Measurements from ENCODE around the gene NEDD4L. TPM values are rescaled to one million over a fixed set of nuclear protein-coding genes. Genes with fewer than 3 reads are reported as not detected.

Gene NEDD4L
- total and polyA plus RNA-seq, 4 donors, result 10.2 to 20.3 (median 13.2) TPM

GRCh38 chr18:58143386-58143785 is 99.4 kb downstream of the NEDD4L start:
- no peak overlapping the region for H3K4me3 ChIP-seq (ENCODE audit: low read depth in 1 of 3, low read length in 3 of 3)
- TF ChIP-seq SP1 (IDR thresholded peaks at IDR 0.05) (no peak), EGR1 (IDR thresholded peaks at IDR 0.05; ENCODE audit: low read depth in 2 of 2) (no peak), HNF4A (conservative IDR thresholded peaks at IDR 0.05) (no peak), NR2F2 (IDR thresholded peaks at IDR 0.05) (no peak), ZBTB33 (IDR thresholded peaks at IDR 0.05) (no peak), JUND (IDR thresholded peaks at IDR 0.05) (no peak), YY1 (IDR thresholded peaks at IDR 0.05) (no peak), FOXA2 (IDR thresholded peaks at IDR 0.05) (no peak), RAD21 (IDR thresholded peaks at IDR 0.05) (no peak), TAF1 (conservative IDR thresholded peaks at IDR 0.05) (no peak), GABPA (IDR thresholded peaks at IDR 0.05 in 1 of 2, conservative IDR thresholded peaks at IDR 0.05 in 1 of 2) (no peak), HNF4G (IDR thresholded peaks at IDR 0.05) (no peak), FOXA1 (IDR thresholded peaks at IDR 0.05) (no peak)
- TF ChIP-seq, protein P1, sequence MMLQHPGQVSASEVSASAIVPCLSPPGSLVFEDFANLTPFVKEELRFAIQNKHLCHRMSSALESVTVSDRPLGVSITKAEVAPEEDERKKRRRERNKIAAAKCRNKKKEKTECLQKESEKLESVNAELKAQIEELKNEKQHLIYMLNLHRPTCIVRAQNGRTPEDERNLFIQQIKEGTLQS (IDR thresholded peaks at IDR 0.05), result no peak
- TF ChIP-seq, protein P2, sequence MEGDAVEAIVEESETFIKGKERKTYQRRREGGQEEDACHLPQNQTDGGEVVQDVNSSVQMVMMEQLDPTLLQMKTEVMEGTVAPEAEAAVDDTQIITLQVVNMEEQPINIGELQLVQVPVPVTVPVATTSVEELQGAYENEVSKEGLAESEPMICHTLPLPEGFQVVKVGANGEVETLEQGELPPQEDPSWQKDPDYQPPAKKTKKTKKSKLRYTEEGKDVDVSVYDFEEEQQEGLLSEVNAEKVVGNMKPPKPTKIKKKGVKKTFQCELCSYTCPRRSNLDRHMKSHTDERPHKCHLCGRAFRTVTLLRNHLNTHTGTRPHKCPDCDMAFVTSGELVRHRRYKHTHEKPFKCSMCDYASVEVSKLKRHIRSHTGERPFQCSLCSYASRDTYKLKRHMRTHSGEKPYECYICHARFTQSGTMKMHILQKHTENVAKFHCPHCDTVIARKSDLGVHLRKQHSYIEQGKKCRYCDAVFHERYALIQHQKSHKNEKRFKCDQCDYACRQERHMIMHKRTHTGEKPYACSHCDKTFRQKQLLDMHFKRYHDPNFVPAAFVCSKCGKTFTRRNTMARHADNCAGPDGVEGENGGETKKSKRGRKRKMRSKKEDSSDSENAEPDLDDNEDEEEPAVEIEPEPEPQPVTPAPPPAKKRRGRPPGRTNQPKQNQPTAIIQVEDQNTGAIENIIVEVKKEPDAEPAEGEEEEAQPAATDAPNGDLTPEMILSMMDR (IDR thresholded peaks at IDR 0.05; ENCODE audit: low read depth, low read length, missing input control), result no peak
- TF ChIP-seq, protein P3, sequence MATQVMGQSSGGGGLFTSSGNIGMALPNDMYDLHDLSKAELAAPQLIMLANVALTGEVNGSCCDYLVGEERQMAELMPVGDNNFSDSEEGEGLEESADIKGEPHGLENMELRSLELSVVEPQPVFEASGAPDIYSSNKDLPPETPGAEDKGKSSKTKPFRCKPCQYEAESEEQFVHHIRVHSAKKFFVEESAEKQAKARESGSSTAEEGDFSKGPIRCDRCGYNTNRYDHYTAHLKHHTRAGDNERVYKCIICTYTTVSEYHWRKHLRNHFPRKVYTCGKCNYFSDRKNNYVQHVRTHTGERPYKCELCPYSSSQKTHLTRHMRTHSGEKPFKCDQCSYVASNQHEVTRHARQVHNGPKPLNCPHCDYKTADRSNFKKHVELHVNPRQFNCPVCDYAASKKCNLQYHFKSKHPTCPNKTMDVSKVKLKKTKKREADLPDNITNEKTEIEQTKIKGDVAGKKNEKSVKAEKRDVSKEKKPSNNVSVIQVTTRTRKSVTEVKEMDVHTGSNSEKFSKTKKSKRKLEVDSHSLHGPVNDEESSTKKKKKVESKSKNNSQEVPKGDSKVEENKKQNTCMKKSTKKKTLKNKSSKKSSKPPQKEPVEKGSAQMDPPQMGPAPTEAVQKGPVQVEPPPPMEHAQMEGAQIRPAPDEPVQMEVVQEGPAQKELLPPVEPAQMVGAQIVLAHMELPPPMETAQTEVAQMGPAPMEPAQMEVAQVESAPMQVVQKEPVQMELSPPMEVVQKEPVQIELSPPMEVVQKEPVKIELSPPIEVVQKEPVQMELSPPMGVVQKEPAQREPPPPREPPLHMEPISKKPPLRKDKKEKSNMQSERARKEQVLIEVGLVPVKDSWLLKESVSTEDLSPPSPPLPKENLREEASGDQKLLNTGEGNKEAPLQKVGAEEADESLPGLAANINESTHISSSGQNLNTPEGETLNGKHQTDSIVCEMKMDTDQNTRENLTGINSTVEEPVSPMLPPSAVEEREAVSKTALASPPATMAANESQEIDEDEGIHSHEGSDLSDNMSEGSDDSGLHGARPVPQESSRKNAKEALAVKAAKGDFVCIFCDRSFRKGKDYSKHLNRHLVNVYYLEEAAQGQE (IDR thresholded peaks at IDR 0.05), result no peak
- DNase-seq (ENCODE audit: low spot score), result no peak
- peaks cover 0 to 3% (median 0%) of the 10 kb centered on the region in 4 donors for H3K4me1 ChIP-seq (ENCODE audit: control insufficient read depth in 4 of 4, insufficient read depth in 4 of 4, low read length in 3 of 4)
- H3K27ac ChIP-seq (ENCODE audit: low read depth in 1 of 2, low read length in 2 of 2), result no peak overlapping the region
- H3K36me3 ChIP-seq (ENCODE audit: control insufficient read depth in 4 of 4, insufficient read depth in 3 of 4, low read depth in 1 of 4, low read length in 3 of 4), result peaks cover 0 to 3% (median 0%) of the 10 kb centered on the region in 4 donors
- 82% methylated on average over 11 of the region's 11 CpGs for WGBS
- no peaks in the 10 kb centered on the region for H3K27me3 ChIP-seq (ENCODE audit: control insufficient read depth in 4 of 4, insufficient read depth in 4 of 4, low read length in 3 of 4)
- no peak overlapping the region for H3K9ac ChIP-seq (ENCODE audit: low read depth in 1 of 2, low read length in 2 of 2)
- no peaks in the 10 kb centered on the region for H3K9me3 ChIP-seq (ENCODE audit: control insufficient read depth in 4 of 4, low read length in 3 of 4)

GRCh38 chr18:58144106-58144505 is 100.1 kb downstream of the NEDD4L start:
- Histone ChIP-seq H3K9me3 (ENCODE audit: control insufficient read depth in 4 of 4, low read length in 3 of 4) (no peaks in the 10 kb centered on the region), H3K27me3 (ENCODE audit: control insufficient read depth in 4 of 4, insufficient read depth in 4 of 4, low read length in 3 of 4) (no peaks in the 10 kb centered on the region), H3K4me3 (ENCODE audit: low read depth in 1 of 3, low read length in 3 of 3) (no peak overlapping the region), H3K9ac (ENCODE audit: low read depth in 1 of 2, low read length in 2 of 2) (no peak overlapping the region), H3K27ac (ENCODE audit: low read depth in 1 of 2, low read length in 2 of 2) (no peak overlapping the region), H3K36me3 (ENCODE audit: control insufficient read depth in 4 of 4, insufficient read depth in 3 of 4, low read depth in 1 of 4, low read length in 3 of 4) (peaks cover 0 to 3% (median 0%) of the 10 kb centered on the region in 4 donors), H3K4me1 (ENCODE audit: control insufficient read depth in 4 of 4, insufficient read depth in 4 of 4, low read length in 3 of 4) (peaks cover 0 to 7% (median 0%) of the 10 kb centered on the region in 4 donors)
- 94% methylated on average over 4 of the region's 4 CpGs for WGBS
- TF ChIP-seq, protein P2 (IDR thresholded peaks at IDR 0.05; ENCODE audit: low read depth, low read length, missing input control), result no peak
- TF ChIP-seq, protein P4, sequence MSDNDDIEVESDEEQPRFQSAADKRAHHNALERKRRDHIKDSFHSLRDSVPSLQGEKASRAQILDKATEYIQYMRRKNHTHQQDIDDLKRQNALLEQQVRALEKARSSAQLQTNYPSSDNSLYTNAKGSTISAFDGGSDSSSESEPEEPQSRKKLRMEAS (IDR thresholded peaks at IDR 0.05), result no peak
- TF ChIP-seq RAD21 (IDR thresholded peaks at IDR 0.05) (no peak), HNF4G (IDR thresholded peaks at IDR 0.05) (no peak), HNF4A (conservative IDR thresholded peaks at IDR 0.05) (no peak), TAF1 (conservative IDR thresholded peaks at IDR 0.05) (no peak), EGR1 (IDR thresholded peaks at IDR 0.05; ENCODE audit: low read depth in 2 of 2) (no peak)
- no peak for DNase-seq (ENCODE audit: low spot score)

Data from liver (tissue), 9 donors.